SU-DHL-6 (cell line): Measurements from ENCODE around the gene SRP54.

Source experiments
- EZH2phosphoT487 ChIP-seq: fragments of 200-600 bp; sonication (generic), shearing (Covaris generic); conservative IDR thresholded peaks from 2 replicates; pipeline ENCODE4 v1.6.1; 2018; ENCODE audit warnings: mild to moderate bottlenecking, antibody characterized with exemption, low read length, moderate library complexity, mixed read lengths
- TF ChIP-seq, protein P1 (sequence below): fragments of 200-600 bp; sonication (generic); IDR thresholded peaks from one replicate; pipeline ENCODE4 v1.5.1; 2017; ENCODE audit warnings: antibody characterized with exemption, mild to moderate bottlenecking, low read length, moderate library complexity; ENCODE audit not compliant: insufficient read depth, poor library complexity, severe bottlenecking

DNA sequence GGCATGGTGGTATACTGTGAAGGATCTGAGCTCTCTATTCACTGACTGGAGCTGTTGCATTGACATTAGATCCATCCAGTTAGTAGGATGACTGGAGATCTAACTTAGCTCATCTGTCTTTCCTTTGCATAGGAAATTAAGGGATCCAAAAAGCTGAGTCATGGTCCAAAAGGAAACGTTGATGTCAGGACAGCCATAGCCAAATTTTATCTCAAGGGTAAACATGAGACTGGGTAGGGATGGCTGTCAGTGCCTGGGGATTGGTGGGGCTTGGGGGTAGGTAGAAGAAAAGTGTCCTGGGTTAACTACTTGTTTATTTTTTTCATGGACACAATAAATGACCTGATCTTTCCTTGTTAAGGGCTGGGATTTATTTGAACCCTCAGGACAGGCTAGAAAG is 67.9 kb downstream of the SRP54 start:
- TF ChIP-seq, protein P1, sequence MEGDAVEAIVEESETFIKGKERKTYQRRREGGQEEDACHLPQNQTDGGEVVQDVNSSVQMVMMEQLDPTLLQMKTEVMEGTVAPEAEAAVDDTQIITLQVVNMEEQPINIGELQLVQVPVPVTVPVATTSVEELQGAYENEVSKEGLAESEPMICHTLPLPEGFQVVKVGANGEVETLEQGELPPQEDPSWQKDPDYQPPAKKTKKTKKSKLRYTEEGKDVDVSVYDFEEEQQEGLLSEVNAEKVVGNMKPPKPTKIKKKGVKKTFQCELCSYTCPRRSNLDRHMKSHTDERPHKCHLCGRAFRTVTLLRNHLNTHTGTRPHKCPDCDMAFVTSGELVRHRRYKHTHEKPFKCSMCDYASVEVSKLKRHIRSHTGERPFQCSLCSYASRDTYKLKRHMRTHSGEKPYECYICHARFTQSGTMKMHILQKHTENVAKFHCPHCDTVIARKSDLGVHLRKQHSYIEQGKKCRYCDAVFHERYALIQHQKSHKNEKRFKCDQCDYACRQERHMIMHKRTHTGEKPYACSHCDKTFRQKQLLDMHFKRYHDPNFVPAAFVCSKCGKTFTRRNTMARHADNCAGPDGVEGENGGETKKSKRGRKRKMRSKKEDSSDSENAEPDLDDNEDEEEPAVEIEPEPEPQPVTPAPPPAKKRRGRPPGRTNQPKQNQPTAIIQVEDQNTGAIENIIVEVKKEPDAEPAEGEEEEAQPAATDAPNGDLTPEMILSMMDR = no peak
- TF ChIP-seq EZH2phosphoT487 = no peak
